ENCODE data around the gene THRAP3. TPM values are rescaled to one million over a fixed set of nuclear protein-coding genes. Genes with fewer than 3 reads are reported as not detected.

THRAP3 gene
- total and polyA plus RNA-seq, 2 donors from 2014 or later = 28.0 to 102 TPM

GRCh38 chr1:36256558-36257374 lies 32.5 kb downstream of the THRAP3 start:
- no peak for TF ChIP-seq CTCF (IDR thresholded peaks at IDR 0.05; ENCODE audit: borderline replicate concordance, extremely low read depth, insufficient read depth)
- H3K27me3 ChIP-seq (ENCODE audit: control insufficient read depth, insufficient read depth, low read length) = no peaks in the 10 kb centered on the region
- no peak overlapping the region for H3K27ac ChIP-seq (ENCODE audit: low read depth in 2 of 2, low read length in 2 of 2)
- no peak for FAIRE-seq
- DNase-seq = no peak
- intact Hi-C loops (cut with DNase I) = no loop called here
- peaks cover 0 to 7% (median 3%) of the 10 kb centered on the region in 3 donors for H3K36me3 ChIP-seq (ENCODE audit: control insufficient read depth in 2 of 3, insufficient read depth in 3 of 3, low read length in 3 of 3)
- no peak overlapping the region for H3K9ac ChIP-seq (ENCODE audit: low read length in 3 of 3)
- no peaks in the 10 kb centered on the region for H3K9me3 ChIP-seq (ENCODE audit: control insufficient read depth in 2 of 3, insufficient read depth in 1 of 3, low read length in 3 of 3)
- peaks cover 0 to 25% (median 24%) of the 10 kb centered on the region in 3 donors for H3K4me1 ChIP-seq (ENCODE audit: control insufficient read depth in 2 of 3, insufficient read depth in 2 of 3, low read depth in 1 of 3, low read length in 3 of 3)
- H3K4me3 ChIP-seq (ENCODE audit: low read length in 3 of 3) = no peak overlapping the region

- no peaks in the 10 kb centered on the region for H3K9me3 ChIP-seq (ENCODE audit: control insufficient read depth in 2 of 3, insufficient read depth in 1 of 3, low read length in 3 of 3)
- no peak for TF ChIP-seq CTCF (IDR thresholded peaks at IDR 0.05; ENCODE audit: borderline replicate concordance, extremely low read depth, insufficient read depth)
- DNase-seq (no peak), FAIRE-seq (no peak)
- peak overlapping the region; percentile 9 to 70 for H3K27ac ChIP-seq (ENCODE audit: low read depth in 2 of 2, low read length in 2 of 2)
- H3K4me3 ChIP-seq (ENCODE audit: low read length in 3 of 3) = no peak overlapping the region
- peaks cover 0 to 25% (median 24%) of the 10 kb centered on the region in 3 donors for H3K4me1 ChIP-seq (ENCODE audit: control insufficient read depth in 2 of 3, insufficient read depth in 2 of 3, low read depth in 1 of 3, low read length in 3 of 3)
- intact Hi-C loops (cut with DNase I) = no loop called here
- no peak overlapping the region for H3K9ac ChIP-seq (ENCODE audit: low read length in 3 of 3)
- peaks cover 0 to 7% (median 3%) of the 10 kb centered on the region in 3 donors for H3K36me3 ChIP-seq (ENCODE audit: control insufficient read depth in 2 of 3, insufficient read depth in 3 of 3, low read length in 3 of 3)
- no peaks in the 10 kb centered on the region for H3K27me3 ChIP-seq (ENCODE audit: control insufficient read depth, insufficient read depth, low read length)
These were observed 33.1 kb downstream of the THRAP3 start for GRCh38 chr1:36257375-36257767.

- peaks cover 0 to 25% (median 24%) of the 10 kb centered on the region in 3 donors for H3K4me1 ChIP-seq (ENCODE audit: control insufficient read depth in 2 of 3, insufficient read depth in 2 of 3, low read depth in 1 of 3, low read length in 3 of 3)
- H3K27ac ChIP-seq (ENCODE audit: low read depth in 2 of 2, low read length in 2 of 2) = peak overlapping the region; percentile 47 to 70
- peaks cover 0 to 7% (median 3%) of the 10 kb centered on the region in 3 donors for H3K36me3 ChIP-seq (ENCODE audit: control insufficient read depth in 2 of 3, insufficient read depth in 3 of 3, low read length in 3 of 3)
- no peaks in the 10 kb centered on the region for H3K27me3 ChIP-seq (ENCODE audit: control insufficient read depth, insufficient read depth, low read length)
- TF ChIP-seq CTCF (IDR thresholded peaks at IDR 0.05; ENCODE audit: borderline replicate concordance, extremely low read depth, insufficient read depth) = no peak
- no peak overlapping the region for H3K9ac ChIP-seq (ENCODE audit: low read length in 3 of 3)
- FAIRE-seq (no peak), DNase-seq (peak in 1 of 5 donors; percentile 30)
- intact Hi-C loops (cut with DNase I) = no loop called here
- H3K4me3 ChIP-seq (ENCODE audit: low read length in 3 of 3) = no peak overlapping the region
- no peaks in the 10 kb centered on the region for H3K9me3 ChIP-seq (ENCODE audit: control insufficient read depth in 2 of 3, insufficient read depth in 1 of 3, low read length in 3 of 3)
These were observed 34.7 kb downstream of the THRAP3 start for GRCh38 chr1:36258960-36259344.
